ENCODE results near the gene GRID1. TPM values are rescaled to one million over a fixed set of nuclear protein-coding genes. Genes with fewer than 3 reads are reported as not detected.

The GRID1 gene
- total and polyA plus RNA-seq, 9 of the 15 experiments (the other 6 are each of a cell fraction or from before 2014, with no cell fraction given): 0.01 to 7.2 (median 1.2) TPM

- TF ChIP-seq GMEB1 (CRISPR knock-in tag; IDR thresholded peaks at IDR 0.05) (no peak), NCOA4 (IDR thresholded peaks at IDR 0.05; ENCODE audit: partially characterized antibody) (no peak), CHD7 (IDR thresholded peaks at IDR 0.05; ENCODE audit: low read depth, low read length) (no peak), TCF15 (CRISPR knock-in tag; IDR thresholded peaks at IDR 0.05) (no peak), ZKSCAN1 (IDR thresholded peaks at IDR 0.05; ENCODE audit: low read depth, low read length) (no peak)
Measured at GRCh38 chr10:86234107-86234506, 132.5 kb downstream of the GRID1 start (continued).
